Activated CD4-positive, alpha-beta T cell treated with anti-CD3 and anti-CD28 coated beads for 24 hours (primary cell): ENCODE measurements around the gene TMEM30A.

Experiments
- DNase-seq, 2 donors: peaks; one replicate each; pipeline ENCODE4 v3.0.0-alpha.2; 2020; ENCODE audit warnings: low read depth in 2 of 2

Gene TMEM30A

DNA sequence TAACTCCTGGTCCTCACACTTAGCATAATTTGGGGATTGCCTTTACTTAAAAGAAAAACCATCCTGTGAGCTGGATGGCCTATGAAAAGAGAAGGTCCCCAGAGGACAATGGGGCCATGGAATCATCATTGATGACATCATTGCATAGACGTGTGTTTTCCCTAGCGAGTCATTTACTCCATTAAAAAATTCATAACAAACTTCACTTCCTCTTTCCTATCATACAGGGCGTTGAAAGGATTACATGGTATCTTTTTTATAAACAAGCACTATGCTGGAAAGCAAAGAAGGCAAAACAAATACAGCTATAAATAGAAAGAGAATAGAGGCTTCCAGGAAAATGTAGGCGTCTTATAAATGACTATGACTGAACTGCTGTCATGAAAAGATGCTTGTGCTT, 67.4 kb downstream of the TMEM30A start:
- no peak for DNase-seq

DNA sequence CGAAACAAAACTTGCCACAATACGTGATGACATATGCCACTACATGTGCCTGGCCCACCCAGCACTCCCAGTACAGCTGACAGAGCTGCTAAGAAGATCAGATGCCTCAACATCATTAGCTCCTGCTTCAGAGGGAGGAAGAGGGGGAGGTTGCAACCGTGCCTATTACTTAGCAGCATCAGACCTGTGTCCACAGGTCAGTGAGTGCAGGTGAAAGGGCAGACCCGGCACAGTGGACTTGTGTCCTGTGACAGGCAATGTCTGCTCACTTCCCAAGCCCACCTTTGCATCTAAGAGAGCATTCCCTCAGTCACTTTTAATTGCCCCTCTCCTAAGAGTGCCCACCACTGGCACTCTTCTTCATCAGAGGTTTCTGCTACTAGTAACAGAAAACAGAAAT, 69.3 kb downstream of the TMEM30A start:
- no peak for DNase-seq

DNA sequence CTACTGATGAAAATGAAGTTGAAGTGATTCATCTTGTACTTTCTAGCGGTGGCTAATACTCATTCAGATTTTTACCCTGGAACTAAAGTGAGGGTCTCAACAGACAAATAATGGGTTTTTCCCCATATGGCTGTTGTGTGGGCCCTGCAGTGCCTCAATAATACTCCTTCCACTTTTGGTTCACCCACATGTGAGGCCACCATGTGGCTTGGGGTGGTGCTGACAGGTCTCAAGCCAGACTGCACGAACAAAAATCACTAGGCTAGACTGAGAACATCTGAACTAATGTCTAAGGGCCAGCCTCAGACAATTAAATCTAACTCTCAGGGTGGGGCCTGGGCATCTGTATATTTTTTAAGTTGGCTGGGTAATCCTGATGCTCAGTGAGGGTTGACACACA, 70.9 kb downstream of the TMEM30A start:
- no peak for DNase-seq

DNA sequence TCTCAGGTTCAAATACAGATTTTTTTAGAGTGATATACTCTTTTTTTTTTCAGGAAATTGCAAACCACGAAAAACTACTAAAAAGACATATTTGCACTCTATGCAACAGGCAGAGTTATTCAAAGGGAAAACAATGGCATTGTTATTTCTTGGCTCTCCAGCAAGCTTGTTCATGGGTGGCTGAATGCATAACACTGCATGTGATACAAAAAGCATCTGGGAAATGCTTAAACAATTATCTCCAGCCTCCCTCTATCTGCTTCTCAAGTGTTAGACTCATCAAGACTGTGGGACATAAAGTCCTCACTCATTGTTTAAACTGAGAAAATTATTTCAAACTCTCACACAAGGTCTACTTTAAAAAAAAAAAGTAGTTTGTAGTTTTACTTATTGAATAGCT, 71.5 kb downstream of the TMEM30A start:
- no peak for DNase-seq

DNA sequence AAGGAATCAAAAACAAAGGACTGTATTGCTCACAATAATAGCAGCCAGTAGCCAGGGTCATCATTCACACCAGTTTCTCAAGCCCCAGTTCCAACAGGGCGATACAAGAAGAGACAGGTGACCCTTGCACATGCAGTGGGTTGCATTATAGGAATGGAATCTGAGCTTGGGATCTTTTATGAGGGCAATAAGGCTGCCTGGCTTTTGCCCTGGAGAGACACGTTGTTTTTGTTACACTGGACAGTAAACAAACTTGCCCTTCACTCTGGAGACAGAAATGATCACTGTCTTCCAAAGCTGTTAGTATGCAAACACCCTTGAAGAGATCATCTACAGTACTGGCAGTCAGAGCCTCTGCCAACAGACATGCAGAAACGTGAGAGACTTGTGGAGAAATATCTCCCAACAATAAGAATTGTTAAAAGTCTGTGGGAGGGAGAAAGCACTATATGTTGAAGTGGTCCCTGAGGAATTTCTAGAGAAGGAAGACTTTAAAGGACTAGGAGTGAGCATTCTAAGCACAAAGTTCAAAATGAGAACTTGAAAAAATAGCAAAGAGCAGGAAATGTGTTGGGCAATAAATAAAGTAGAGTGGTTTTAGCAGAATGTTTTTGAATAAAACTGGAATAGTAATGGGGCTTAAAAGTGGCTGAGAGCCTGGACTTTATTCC, 72.5 kb downstream of the TMEM30A start:
- no peak for DNase-seq

DNA sequence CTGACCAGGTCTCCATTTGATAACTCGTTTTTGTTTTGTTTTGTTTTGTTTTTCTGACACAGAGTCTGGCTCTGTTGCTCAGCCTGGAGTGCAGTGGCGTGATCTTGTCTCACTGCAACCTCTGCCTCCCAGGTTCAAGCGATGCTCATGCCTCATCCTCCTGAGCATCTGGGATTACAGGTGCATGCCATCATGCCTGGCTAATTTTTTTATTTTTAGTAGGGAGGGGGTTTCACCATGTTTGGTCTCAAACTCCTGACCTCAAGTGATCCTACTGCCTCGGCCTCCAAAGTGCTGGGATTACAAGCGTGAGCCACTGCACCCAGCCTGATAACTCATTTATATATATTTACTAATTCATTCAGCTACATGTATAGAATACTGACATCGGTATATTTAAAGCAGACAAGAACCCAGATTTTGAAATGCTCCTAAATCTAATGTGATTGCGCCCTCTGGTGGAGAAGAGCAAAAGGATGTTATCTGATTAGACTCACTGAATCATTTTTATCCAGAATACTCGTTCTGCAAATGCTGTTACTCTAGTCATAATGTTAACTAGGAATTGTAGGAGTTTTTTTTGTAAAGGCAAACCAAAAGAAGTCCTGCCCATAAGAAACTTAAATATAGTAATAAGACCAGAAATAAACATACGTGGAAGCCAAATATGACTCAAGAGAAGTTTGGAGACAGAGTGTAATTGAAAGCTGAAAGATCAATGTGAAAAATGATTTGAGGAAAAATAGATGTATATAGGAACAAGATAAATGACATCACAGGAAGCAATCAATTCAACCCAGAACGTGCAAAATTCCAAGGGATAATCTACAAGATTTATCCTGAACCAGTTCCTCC, 73.5 kb downstream of the TMEM30A start:
- no peak for DNase-seq

DNA sequence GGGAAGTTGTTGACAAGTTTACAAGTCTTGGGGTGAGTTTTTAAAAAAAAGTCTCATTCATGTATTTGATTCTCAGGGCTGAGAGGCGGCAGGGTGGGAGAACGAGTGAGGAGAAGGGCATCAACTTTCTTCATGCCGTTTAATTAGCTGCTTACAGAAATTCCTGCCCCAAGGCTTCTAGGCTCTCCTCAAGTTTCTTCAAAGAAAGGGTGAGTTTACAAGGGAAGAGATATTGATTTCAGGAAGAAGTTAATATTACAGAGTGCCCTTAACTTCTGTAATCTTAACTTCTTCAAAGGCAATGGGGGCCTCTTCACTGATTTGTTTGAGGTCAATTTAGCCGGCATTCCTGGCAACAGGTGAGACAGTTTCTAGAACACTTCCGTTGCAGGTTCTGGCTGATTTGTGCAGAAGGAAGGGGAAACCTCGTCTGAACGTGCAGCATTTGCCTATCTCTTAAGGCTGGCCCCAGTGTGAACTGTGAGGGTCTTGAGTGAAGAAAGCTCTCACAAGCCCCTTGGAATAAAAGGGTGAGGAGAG, 75.3 kb downstream of the TMEM30A start:
- DNase-seq, result no peak

DNA sequence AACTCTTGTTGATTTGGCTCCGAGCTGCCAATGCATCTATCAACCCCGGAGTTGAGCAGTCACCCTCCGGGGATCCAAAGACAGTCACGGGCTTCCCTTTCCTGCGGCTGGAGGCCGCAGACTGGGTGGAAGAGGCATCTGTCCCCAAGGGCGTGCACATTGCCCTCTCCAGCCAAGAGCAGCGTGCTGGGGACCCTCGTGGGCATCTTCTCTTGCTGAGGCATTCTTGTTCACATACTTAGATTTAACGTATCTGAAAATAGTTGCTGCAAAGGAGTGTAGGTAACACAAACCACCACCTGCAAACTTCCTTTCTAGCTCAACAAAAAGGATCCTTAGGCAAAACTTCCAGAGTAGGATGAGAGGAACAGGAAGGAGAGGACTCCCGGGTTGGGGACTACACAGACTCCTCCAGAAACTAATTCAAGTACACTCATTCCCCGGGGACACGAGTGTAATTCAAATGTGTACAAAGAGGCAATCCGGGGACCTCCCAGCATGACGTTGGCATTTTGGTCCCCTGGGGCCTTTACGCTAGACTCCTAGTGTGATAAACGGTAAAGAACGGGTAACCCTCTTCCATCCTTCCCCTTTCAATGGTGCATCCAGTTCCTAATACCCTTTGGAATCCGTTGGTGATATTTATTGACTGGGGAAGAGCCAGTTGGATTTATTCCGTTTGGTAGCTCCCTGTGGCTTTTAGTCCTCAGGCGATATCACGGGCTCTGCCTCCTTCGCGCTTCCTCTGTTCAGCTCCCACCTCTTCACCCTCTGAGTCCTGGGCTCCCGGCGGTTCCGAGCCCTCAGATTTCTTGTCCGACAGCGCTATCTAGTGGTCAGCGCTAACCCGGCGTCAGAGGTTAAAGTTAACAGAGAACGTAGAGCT, 76.1 kb downstream of the TMEM30A start:
- DNase-seq, result peak; percentile 75 to 77

DNA sequence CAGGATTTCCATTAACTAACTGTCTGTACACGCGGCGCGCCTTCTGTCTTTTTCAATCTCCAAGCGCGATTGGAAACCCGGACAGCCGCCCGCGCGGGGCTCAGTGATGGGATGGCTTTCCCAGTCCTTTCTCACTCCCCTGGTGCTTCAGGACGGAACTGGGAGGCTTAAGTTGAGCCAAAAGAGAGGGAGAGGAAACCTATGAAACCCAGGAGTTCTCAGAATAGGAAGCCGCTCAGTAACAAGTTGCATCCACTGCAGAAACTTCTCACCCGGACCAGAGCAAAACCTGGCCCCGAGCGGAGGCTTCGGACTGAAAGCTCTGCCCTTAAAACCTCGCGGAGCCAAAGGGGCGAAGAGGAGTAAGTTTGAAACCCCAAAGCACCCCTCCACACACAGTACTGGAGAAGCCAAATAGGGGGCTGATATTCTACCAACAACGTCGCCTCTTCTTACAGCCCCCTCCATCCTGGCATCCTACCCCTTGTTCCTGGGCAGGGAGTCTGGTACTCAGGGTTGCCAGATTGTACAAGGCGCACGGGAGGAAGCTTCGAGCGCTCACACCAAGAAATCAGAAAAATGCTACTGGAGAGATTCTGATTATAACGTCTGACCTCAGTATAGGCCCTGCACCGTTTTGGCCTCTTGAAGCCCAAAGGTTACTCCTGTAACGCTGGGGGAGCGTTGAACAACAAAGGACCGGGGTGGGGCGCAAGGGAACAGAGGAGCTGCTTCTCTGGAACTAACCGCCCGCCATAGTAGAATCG, 77.8 kb downstream of the TMEM30A start:
- no peak for DNase-seq

DNA sequence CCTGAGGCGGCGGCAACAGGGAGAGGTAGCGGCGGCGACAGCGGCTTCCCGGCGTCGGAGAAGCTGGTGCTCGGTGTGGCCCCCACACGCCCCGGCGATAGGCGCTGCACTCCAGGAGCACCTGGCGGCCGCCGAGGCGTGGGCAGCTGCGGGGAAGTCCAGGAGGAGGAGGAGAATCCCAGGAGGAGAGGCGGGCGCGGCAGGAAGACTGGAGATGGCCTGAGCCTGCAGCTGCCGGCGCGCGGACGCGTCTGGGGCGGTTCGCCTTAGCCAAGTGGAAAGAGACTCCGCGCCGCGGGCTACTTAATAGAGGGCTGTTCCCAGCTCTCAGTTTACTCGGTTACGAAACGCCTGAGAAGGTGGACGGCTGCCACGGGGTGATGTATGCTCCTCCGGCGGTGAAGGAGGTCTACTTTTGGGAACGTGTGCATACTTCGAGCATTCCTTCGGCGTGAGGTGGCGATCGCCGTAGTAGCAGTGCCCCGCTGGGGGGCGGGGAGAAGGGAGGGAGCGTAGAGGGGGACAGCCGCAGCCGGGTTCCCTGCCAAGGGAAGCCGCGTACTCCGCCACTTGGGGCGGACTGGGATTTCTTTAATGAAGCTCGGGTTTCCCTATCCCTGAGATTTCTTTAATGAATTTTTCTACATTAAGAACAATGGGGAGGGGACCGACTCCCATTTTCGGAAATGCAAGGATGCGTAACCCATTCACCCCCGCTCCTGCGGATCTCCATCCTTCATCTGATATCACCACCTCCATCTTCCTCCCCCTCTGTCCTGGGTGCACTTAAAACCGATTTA, 78.6 kb downstream of the TMEM30A start, which contains the start of gene COL12A1:
Gene COL12A1, minus strand, starts transcription at position 278 of the 800 bp plus-strand sequence. CDS start 3,261 bp downstream, outside the sequence.
- no peak for DNase-seq

DNA sequence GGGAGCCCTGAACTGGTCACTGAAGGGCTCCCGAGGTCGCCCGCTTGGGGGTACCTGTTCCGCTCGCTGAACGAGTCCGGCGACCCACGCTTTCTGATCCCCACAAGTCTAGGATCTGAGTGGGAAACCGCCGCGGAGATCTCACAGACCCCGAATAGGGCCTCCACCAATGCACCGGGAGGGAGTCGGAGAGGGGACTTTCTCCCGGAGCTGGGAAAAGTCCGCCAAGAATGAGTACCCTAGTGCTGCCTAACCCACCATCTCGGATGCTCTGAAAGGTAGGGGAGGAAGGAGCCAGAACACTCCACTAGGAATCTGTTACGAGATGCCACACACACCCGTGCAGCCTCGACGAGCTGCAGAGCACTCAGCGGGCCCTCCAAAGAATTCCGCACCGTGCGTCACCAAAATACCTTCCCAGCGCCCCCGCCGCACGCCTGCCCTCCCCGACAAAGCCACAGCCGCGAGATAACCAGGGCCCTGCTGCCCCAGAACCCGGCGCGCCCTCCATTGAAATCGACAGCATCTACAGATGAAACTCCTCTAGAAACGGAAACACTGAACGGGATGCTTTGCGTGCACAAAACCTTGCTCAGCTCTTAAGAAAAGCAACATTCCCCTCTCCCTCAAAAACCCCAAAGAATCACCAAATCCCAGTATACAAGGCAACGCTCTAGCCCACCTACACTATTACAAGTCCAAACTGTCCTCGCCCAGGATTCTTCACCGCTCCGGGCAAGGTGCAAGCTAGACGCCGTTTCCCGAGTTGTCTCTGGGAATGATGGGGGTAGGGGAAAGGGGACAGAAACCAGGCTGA, 79.4 kb downstream of the TMEM30A start:
- no peak for DNase-seq

DNA sequence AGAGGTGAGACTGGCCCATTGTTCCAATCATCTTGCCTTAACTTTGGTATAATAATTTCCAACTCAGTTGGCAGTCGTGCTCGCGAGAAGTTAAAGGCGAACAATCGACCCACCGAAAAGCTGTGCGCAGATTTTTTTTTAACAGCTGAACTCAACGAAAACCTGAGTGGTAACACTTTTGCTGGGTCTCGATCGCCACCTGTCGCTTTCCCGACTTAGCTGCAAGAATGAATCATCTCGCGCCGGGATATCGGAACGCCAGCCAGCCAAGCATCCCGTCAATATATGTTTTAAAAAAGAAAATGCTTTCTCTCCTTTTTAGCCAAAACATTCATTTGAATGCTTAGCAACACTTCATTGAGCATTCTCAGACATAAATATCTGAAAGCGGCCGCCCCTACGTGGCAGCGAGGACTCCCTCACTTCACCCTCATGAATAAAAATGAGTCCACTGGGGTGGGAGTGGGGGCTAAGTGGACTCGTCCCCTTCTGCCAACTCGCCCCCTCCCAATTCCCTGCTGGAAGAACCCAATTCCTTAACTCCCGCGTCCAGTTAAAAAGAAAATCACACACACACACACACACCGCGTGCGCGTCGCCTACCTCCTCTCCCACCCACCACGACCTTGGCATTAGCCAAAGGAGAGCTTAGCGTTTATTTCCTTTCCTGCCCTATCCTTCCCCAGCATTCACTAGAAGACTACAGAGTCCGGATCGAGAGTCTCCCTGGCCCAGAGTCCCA, 80.2 kb downstream of the TMEM30A start:
- DNase-seq, result no peak

DNA sequence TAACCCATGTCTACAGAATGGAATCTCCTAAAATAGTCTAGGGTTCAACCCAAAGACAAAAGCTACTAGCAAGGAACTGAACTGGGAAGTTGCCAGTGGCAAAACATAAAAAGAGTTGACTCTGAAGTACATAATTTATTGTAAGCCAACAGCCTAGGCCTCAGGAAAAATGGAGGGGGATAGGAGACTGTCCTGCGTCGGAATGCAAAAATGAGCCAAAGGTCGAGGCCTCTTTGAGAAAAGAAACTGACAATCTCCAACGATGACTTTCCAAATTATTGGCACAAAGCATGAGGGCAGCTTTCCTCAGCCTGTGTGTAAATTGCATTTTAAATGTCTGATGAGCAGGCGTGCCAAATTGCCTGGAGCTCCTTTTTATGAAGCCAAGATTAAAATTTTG, 80.9 kb downstream of the TMEM30A start:
- DNase-seq, result no peak
